Gastrocnemius medialis (tissue), 4 donors: ENCODE results near the gene NLRP7.
"Not testable (repeated sequence)": the region's sequence is repeated elsewhere in the genome, so short reads cannot be mapped to it uniquely, and the experiment has no call there.

Source experiments
- CTCF ChIP-seq, 5 experiments: fragments of 450-650 bp in 3 of 5; fragments of 200-600 bp in 2 of 5; sonication (generic) in 2 of 5; IDR thresholded peaks in 4 of 5; conservative IDR thresholded peaks in 1 of 5; 1 replicate in 4 of 5; 2 replicates in 1 of 5; pipeline ENCODE4 v1.5.1; 2016 to 2019; ENCODE audit warnings: antibody characterized with exemption in 5 of 5, mild to moderate bottlenecking in 3 of 5, moderate library complexity in 3 of 5
- POLR2A ChIP-seq, 2 donors: fragments of 450-650 bp; IDR thresholded peaks; one replicate each; pipeline ENCODE4 v1.6.1; 2017; ENCODE audit warnings: antibody characterized with exemption in 2 of 2, mild to moderate bottlenecking in 2 of 2, moderate library complexity in 2 of 2

- not testable (repeated sequence) for TF ChIP-seq CTCF (IDR thresholded peaks at IDR 0.05 in 4 of 5, conservative IDR thresholded peaks at IDR 0.05 in 1 of 5); POLR2A (IDR thresholded peaks at IDR 0.05)
Measured at GRCh38 chr19:54982562-54982961, 35.2 kb upstream of the NLRP7 start.
